GM19397 (cell line): ENCODE measurements around the gene CT45A3.
"Not testable (repeated sequence)": the region's sequence is repeated elsewhere in the genome, so short reads cannot be mapped to it uniquely, and the experiment has no call there.

Experiments used
- ATAC-seq: cut with Tn5 transposase; IDR thresholded peaks from one replicate; pipeline ENCODE4 v1.9.1; 2021; ENCODE audit warnings: mild to moderate bottlenecking, moderate library complexity; ENCODE audit not compliant: unreplicated experiment

The CT45A3 gene, protein sequence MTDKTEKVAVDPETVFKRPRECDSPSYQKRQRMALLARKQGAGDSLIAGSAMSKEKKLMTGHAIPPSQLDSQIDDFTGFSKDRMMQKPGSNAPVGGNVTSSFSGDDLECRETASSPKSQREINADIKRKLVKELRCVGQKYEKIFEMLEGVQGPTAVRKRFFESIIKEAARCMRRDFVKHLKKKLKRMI

DNA sequence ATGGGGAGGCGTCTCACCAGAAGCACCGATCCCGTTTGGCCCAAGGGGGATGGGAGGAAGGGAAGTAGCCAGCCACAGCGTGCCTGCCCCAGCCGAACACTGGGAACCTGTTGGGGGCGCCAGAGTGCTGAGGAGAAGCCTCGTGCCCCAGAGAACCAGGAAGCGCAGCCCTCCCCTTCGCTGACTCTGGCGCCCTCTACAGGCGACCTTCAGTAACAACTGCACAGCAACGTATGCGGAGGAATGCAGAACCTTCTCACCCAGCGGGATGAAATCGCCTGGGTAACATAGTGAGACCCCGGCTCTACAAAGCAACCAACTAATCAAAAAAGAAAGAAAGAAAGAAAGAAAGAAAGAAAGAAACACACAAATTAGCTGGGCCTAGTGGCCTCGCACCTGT, at the start of gene CT45A3:
Gene CT45A3 (minus strand): TSS at position 101 of the 400 bp plus-strand sequence. CDS start 3,747 bp downstream, outside the sequence.
- not testable (repeated sequence) for ATAC-seq

DNA sequence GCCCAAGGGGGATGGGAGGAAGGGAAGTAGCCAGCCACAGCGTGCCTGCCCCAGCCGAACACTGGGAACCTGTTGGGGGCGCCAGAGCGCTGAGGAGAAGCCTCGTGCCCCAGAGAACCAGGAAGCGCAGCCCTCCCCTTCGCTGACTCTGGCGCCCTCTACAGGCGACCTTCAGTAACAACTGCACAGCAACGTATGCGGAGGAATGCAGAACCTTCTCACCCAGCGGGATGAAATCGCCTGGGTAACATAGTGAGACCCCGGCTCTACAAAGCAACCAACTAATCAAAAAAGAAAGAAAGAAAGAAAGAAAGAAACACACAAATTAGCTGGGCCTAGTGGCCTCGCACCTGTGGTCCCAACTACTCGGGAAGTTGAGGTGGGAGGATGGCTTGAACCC, 34.7 kb upstream of the CT45A3 start, which contains the start of gene CT45A6:
Gene CT45A6 (minus strand): TSS at position 101 of the 400 bp plus-strand sequence. CDS start 3,794 bp downstream, outside the sequence.
- not testable (repeated sequence) for ATAC-seq

DNA sequence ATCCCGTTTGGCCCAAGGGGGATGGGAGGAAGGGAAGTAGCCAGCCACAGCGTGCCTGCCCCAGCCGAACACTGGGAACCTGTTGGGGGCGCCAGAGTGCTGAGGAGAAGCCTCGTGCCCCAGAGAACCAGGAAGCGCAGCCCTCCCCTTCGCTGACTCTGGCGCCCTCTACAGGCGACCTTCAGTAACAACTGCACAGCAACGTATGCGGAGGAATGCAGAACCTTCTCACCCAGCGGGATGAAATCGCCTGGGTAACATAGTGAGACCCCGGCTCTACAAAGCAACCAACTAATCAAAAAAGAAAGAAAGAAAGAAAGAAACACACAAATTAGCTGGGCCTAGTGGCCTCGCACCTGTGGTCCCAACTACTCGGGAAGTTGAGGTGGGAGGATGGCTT, 17.4 kb upstream of the CT45A3 start, which contains the start of gene CT45A5:
Gene CT45A5 (minus strand): TSS at position 101 of the 400 bp plus-strand sequence. CDS start 3,774 bp downstream, outside the sequence.
- ATAC-seq = not testable (repeated sequence)

DNA sequence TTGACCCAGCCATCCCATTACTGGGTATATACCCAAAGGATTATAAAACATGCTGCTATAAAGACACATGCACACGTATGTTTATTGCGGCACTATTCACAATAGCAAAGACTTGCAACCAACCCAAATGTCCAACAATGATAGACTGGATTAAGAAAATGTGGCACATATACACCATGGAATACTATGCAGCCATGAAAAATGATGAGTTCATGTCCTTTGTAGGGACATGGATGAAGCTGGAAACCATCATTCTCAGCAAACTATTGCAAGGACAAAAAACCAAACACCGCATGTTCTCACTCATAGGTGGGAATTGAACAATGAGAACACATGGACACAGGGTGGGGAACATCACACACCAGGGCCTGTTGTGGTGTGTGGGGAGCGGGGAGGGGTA, 23.3 kb downstream of the CT45A3 start:
- not testable (repeated sequence) for ATAC-seq

DNA sequence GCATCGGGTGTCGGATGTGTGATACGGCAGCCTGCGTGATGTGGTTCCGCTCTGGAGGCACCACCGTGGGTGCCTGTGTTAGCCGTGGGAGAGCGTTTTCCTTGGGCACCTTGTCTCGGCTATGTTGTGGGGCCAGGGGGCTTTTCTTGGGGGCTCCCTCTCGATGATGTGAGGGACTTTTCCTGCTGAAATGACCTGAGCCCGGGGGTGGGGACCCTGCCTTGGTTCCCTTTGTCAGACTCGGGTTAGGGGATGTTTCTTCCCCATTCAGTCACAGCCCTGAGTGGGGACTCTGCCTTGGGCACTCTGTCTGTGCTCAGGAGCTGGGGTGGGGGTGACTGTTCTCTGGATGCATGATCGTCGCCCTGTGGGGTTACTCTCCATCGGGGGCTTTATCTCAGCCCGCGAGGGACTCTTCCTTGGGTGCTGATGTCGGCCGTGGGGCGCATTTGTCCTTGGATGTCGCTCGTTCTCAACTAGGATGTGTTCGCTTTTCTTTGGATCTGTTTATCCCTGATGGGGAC, 26.7 kb downstream of the CT45A3 start:
- ATAC-seq = no peak

DNA sequence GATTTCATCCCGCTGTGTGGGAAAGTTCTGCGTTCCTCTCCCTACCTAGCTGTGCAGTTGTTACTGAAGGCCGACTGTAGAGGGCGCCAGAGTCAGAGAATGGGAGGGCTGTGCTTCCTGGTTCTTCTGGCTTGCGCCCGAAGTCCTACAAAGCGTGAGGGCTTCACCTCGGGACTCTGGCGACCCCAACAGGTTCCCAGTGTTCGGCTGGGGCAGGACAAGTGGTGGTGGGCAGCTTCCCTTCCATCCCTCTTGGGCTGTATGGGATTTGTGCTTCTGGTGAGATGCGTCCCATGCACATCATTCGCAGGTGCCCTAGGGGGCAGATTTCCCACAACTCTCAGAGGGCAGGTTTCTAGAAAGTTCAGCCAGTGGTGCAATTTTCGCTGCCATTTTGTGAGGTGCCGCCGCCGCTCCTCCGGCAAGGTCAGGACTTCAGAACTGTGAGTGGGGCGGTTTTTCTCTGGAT, 27.3 kb downstream of the CT45A3 start:
- no peak for ATAC-seq

DNA sequence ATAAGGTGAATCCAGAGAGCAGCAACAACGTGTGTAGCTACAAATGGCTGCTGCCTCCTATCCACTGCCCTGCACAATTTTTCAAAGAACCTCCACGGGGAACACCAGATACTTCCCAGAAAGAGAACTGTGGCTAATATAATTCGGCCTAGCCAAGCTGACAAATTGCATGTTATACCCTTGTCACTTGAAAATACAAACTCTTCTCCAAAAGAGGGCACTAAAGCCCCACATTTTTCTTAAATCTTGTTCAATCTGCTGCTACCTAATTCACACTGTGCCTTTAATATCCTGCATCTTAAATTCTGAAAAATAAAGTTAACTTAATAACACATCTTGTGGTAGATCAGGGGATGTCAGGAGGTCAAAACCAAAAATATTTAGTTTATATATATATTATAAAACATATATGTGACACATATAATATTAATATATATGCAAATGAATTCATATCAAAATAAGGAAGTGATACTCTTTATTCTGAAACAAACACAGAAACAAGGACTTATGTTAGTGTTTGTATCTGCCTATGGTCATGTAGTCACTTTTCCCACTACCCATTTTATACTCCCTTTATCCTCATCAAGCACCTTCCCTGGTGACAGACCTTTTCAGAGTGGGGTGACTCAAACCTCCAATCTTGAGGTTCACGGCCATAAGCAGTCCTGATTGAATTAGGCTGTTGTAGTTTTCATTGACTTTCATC, 30.5 kb downstream of the CT45A3 start:
- ATAC-seq = no peak

DNA sequence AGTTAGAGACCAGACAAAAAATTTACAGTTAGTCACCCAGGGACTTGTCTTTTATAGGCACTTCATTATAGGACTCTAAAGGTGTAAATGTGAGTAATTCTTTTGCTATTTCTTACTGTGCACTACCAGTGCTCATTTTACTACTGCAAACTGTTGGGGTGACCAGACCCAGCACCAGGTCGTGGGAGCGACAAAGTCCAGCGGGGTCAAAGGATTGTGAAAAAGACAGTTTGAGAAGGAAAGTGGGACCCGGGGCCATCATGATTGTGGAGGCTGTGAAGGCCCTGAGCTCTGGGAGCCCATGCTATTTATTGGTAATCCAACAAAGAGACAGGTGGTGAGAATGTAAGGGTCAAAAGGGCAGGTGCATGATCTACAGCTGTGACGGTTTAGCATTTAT, 33.3 kb downstream of the CT45A3 start:
- not testable (repeated sequence) for ATAC-seq

DNA sequence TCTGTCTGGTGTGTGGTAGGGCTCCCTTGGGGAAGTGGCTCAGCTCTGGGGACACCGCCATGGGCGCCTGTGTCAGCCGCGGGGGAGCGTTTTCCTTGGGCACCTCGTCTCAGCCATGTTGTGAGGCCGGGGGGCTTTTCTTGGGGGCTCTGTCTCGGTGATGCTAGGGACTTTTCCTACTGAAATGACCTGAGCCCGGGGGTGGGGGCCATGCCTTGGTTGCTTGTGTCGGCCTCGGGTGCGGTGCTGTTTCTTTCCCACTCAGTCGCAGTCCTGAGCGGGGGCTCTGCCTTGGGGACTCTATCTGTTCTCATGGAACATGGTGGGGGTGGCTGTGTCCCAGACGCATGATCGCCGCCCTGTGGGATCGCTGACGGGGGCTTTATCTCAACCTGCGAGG, 54.2 kb downstream of the CT45A3 start:
- no peak for ATAC-seq

DNA sequence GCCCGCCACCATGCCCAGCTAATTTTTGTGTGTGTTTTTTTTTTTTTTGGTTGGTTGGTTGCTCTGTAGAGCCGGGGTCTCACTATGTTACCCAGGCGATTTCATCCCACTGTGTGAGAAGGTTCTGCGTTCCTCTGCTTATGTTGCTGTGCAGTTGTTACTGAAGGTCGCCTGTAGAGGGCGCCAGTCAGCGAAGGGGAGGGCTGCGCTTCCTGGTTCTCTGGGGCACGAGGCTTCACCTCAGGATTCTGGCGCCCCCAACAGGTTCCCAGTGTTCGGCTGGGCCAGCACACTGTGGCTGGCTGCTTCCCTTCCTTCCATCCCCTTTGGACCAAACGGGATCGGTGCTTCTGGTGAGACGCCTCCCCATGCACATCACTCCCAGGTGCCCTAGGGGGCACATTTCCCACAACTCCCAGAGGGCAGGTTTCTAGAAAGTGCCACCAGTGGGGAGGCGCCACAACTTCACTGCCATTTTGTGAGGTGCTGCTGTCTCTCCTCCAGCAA, 54.8 kb downstream of the CT45A3 start, which contains the start of gene CT45A1:
Gene CT45A1 (plus strand): TSS at position 457 of the 507 bp plus-strand sequence. CDS start 5,302 bp downstream, outside the sequence.
- not testable (repeated sequence) for ATAC-seq
